ENCODE data around the gene CEBPZ.

DNA sequence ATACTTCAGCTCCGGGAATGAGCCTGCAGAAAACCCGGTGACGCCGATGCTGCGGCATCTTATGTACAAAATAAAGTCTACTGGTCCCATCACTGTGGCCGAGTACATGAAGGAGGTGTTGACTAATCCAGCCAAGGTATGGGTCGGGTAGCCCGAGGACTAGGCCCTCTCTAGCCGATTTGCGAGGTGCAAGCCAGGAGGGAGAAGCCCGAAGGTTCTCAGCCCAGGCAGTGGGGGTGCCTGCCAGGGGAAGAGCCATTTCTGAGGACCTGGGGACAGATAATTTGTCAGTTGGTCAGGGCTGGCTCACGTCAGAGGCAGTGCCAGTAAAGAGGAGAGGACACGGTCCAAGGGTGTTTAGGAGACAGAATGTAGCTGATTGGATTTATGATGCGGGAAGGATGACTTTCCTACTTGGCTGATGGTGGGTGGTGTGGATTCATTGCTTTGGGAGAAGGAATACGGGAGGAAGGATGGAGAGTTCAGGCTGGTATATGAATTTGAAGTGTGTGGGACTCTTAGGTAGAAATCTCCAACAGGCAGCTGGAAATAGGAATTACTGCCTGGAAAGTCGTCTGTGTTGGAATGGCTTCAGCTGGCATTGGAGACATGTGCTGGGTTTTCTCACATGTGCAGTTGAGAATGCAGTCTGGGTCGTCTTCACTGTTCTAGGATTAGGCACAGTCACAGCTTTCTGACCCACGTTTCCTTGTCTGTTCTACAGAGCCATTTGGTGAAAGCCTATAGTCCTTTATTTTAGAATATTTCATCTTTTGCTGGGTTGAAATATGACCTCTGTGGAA, 936 bp upstream of the CEBPZ start:
- TF ChIP-seq POLR2AphosphoS5 (IDR thresholded peaks at IDR 0.05; ENCODE audit: low read depth, low read length) = no peak
- no peak for TF ChIP-seq POLR2A (IDR thresholded peaks at IDR 0.05; ENCODE audit: low read depth, low read length)
- no peak for TF ChIP-seq TAF1 (IDR thresholded peaks at IDR 0.05; ENCODE audit: borderline replicate concordance, low read depth, low read length)

Measured in GM12892 (cell line).